MV-4-11 (cell line): ENCODE measurements around the gene ZNF362.
A peak's percentile ranks its signal among the peaks of the same experiment; 100 is the strongest.

Experiments
- DNase-seq: peaks from one replicate; lab custom pipeline; 2025; lab: John Stamatoyannopoulos, UW

The ZNF362 gene

GRCh38 chr1:33346927-33347649 is 90.8 kb downstream of the ZNF362 start:
- DNase-seq, result peak; percentile 82

- no peak for DNase-seq
Measured at GRCh38 chr1:33347650-33347992, 91.3 kb downstream of the ZNF362 start.

GRCh38 chr1:33348194-33348593 is 91.9 kb downstream of the ZNF362 start:
- no peak for DNase-seq

GRCh38 chr1:33348676-33349080 is 92.4 kb downstream of the ZNF362 start:
- DNase-seq, result no peak

GRCh38 chr1:33349081-33349759 is 92.9 kb downstream of the ZNF362 start:
- DNase-seq, result no peak

GRCh38 chr1:33349778-33350610 is 93.7 kb downstream of the ZNF362 start:
- peak; percentile 71 for DNase-seq
